Kidney (tissue), 14 donors: ENCODE results near the gene RAP1A. TPM values are rescaled to one million over a fixed set of nuclear protein-coding genes. Genes with fewer than 3 reads are reported as not detected.
A peak's percentile ranks its signal among the peaks of the same experiment; 100 is the strongest.

Experiments
- DNase-seq, 5 donors: peaks; one replicate each; pipeline ENCODE4 v3.0.0-alpha.2; 2013 to 2020
- FAIRE-seq: peaks from 2 replicates; lab custom pipeline; 2012; peaks lifted over from hg19 to GRCh38; lab: Jason Lieb, UNC
- H3K27ac ChIP-seq, 2 donors: one replicate each; pipeline ENCODE4 v1.7.0; 2013; ENCODE audit warnings: low read depth in 2 of 2, low read length in 2 of 2, inconsistent platforms in 1 of 2
- H3K27me3 ChIP-seq: one replicate; pipeline ENCODE4 v1.7.1; 2013; ENCODE audit warnings: low read length, inconsistent platforms; ENCODE audit not compliant: control insufficient read depth, insufficient read depth
- H3K36me3 ChIP-seq, 3 donors: one replicate each; pipeline versions ENCODE4 v1.7.0 to v1.7.1; 2013; ENCODE audit warnings: low read length in 3 of 3, control low read depth in 1 of 3, inconsistent platforms in 1 of 3; ENCODE audit not compliant: insufficient read depth in 3 of 3, control insufficient read depth in 2 of 3
- H3K4me1 ChIP-seq, 3 donors: one replicate each; pipeline versions ENCODE4 v1.7.0 to v1.7.1; 2013; ENCODE audit warnings: low read length in 3 of 3, inconsistent platforms in 1 of 3, low read depth in 1 of 3; ENCODE audit not compliant: control insufficient read depth in 2 of 3, insufficient read depth in 2 of 3
- H3K4me3 ChIP-seq, 3 donors: one replicate each; pipeline versions ENCODE4 v1.7.0 to v1.8.1; 2013; ENCODE audit warnings: low read length in 3 of 3, control low read depth in 1 of 3, inconsistent platforms in 1 of 3
- H3K9ac ChIP-seq, 3 donors: one replicate each; pipeline versions ENCODE4 v1.7.0 to v1.7.1; 2013; ENCODE audit warnings: low read length in 3 of 3, control low read depth in 1 of 3, inconsistent platforms in 1 of 3
- H3K9me3 ChIP-seq, 3 donors: one replicate each; pipeline versions ENCODE4 v1.7.0 to v1.7.1; 2013; ENCODE audit warnings: low read length in 3 of 3, control low read depth in 1 of 3, inconsistent platforms in 1 of 3; ENCODE audit not compliant: control insufficient read depth in 2 of 3, insufficient read depth in 1 of 3
- intact Hi-C: fragments of 100-400 bp; cut with DNase I; formaldehyde crosslinking; loops from one replicate; pipeline ENCODE4 v1.11.1; 2022
- polyA plus RNA-seq: library from polyadenylated mRNA; stranded (reverse); fragments of 350-450 nt; fragmentation: Illumina TruSeq; extraction: RNeasy Lipid Tissue Mini Kit (QIAGEN cat#74804); gene quantifications from one replicate; pipeline ENCODE4 v1.2.3, GENCODE V29; 2014; ENCODE audit warnings: low read depth, low replicate concordance; ENCODE audit not compliant: insufficient read depth
- total RNA-seq: library from RNA; stranded (reverse); fragmentation: NEBNext Ultra II Directional; extraction: Animal tissue kit (Norgen Biotek cat#: 25700); gene quantifications from one replicate; pipeline ENCODE4 v1.2.1, GENCODE V29; 2021
- TF ChIP-seq, protein P1 (sequence below): IDR thresholded peaks from 3 replicates; pipeline ENCODE4 v1.5.1; 2012; ENCODE audit warnings: mild to moderate bottlenecking, moderate library complexity, borderline replicate concordance; ENCODE audit not compliant: insufficient read depth; ENCODE audit errors: extremely low read depth
- donor health status: control.
- donor health status: control.
- donor health status: control.
- donor health status: control.
- donor health status: control.
- donor health status: DM: yes; HTN: yes; CAD: no.
- donor health status: Normal renal cell carcinoma (clear cell type).

The RAP1A gene
- total and polyA plus RNA-seq, 2 donors from 2014 or later, result 55.8 to 91.3 TPM

GRCh38 chr1:111733183-111733991 lies 113.8 kb downstream of the RAP1A start:
- FAIRE-seq, result no peak

GRCh38 chr1:111733992-111734341 lies 114.4 kb downstream of the RAP1A start:
- no peak for DNase-seq
- Histone ChIP-seq H3K9me3 (no peaks in the 10 kb centered on the region), H3K36me3 (no peaks in the 10 kb centered on the region), H3K4me3 (no peak overlapping the region), H3K27ac (no peak overlapping the region), H3K27me3 (no peaks in the 10 kb centered on the region), H3K4me1 (peaks cover 0 to 23% (median 15%) of the 10 kb centered on the region in 3 donors), H3K9ac (no peak overlapping the region)
- TF ChIP-seq, protein P1, sequence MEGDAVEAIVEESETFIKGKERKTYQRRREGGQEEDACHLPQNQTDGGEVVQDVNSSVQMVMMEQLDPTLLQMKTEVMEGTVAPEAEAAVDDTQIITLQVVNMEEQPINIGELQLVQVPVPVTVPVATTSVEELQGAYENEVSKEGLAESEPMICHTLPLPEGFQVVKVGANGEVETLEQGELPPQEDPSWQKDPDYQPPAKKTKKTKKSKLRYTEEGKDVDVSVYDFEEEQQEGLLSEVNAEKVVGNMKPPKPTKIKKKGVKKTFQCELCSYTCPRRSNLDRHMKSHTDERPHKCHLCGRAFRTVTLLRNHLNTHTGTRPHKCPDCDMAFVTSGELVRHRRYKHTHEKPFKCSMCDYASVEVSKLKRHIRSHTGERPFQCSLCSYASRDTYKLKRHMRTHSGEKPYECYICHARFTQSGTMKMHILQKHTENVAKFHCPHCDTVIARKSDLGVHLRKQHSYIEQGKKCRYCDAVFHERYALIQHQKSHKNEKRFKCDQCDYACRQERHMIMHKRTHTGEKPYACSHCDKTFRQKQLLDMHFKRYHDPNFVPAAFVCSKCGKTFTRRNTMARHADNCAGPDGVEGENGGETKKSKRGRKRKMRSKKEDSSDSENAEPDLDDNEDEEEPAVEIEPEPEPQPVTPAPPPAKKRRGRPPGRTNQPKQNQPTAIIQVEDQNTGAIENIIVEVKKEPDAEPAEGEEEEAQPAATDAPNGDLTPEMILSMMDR, result no peak
- no peak for FAIRE-seq
- intact Hi-C loops, result no loop called here

More at GRCh38 chr1:111733183-111733991, 113.8 kb downstream of the RAP1A start:
- Histone ChIP-seq H3K9me3 (no peaks in the 10 kb centered on the region), H3K27me3 (no peaks in the 10 kb centered on the region), H3K36me3 (no peaks in the 10 kb centered on the region), H3K4me3 (no peak overlapping the region), H3K4me1 (peaks cover 0 to 21% (median 15%) of the 10 kb centered on the region in 3 donors), H3K9ac (no peak overlapping the region), H3K27ac (no peak overlapping the region)
- TF ChIP-seq, protein P1, result no peak
- DNase-seq, result peak in 3 of 5 donors; percentile 46 to 82 (median 59)
- intact Hi-C loops, result no loop called here

DNA sequence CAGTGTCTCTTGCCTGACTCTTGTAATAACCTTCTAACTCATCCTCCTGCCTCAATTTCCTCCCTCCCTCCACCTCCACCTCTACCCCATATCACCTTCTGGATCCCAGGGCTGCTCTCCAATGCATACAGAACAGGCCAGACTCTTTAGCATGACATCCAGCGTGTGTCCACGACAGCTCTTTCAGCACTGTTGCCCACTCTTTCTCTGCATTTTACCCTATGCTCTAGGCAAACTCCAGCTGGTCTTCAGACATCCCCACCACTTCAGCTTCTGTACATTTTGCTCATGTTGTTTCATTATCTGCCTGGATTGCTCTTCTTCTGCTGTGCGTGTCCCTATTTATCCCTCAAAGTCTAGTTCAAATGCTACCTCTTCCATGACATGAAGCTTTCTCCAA lies 114.8 kb downstream of the RAP1A start:
- no peak for FAIRE-seq
- TF ChIP-seq, protein P1, result no peak
- Histone ChIP-seq H3K4me3 (no peak overlapping the region), H3K27me3 (no peaks in the 10 kb centered on the region), H3K36me3 (no peaks in the 10 kb centered on the region), H3K9ac (no peak overlapping the region), H3K27ac (no peak overlapping the region), H3K4me1 (peaks cover 0 to 24% (median 15%) of the 10 kb centered on the region in 3 donors), H3K9me3 (no peaks in the 10 kb centered on the region)
- peak in 1 of 5 donors; percentile 12 for DNase-seq
- intact Hi-C loops, result no loop called here
